Stimulated activated CD8-positive, alpha-beta memory T cell treated with anti-CD3 and anti-CD28 coated beads, Interleukin-4, amount 100 ng/mL, for 48 hours (primary cell): ENCODE results near the gene METTL13.
A peak's percentile ranks its signal among the peaks of the same experiment; 100 is the strongest.

Experiments
- DNase-seq: peaks from one replicate; pipeline ENCODE4 v3.0.0-alpha.2; 2020

METTL13 gene

GRCh38 chr1:171805395-171806115 is 24.1 kb downstream of the METTL13 start:
- DNase-seq = no peak

GRCh38 chr1:171807556-171807955 is 26.1 kb downstream of the METTL13 start:
- no peak for DNase-seq

GRCh38 chr1:171809834-171810233 is 28.4 kb downstream of the METTL13 start:
- DNase-seq = no peak

GRCh38 chr1:171811672-171812071 is 30.2 kb downstream of the METTL13 start:
- no peak for DNase-seq

- no peak for DNase-seq
Observed at GRCh38 chr1:171814692-171815091, 33.2 kb downstream of the METTL13 start.

GRCh38 chr1:171816300-171816901 is 34.9 kb downstream of the METTL13 start:
- DNase-seq = no peak

GRCh38 chr1:171817511-171818265 is 36.2 kb downstream of the METTL13 start:
- DNase-seq = peak; percentile 55

- DNase-seq = no peak
Observed at GRCh38 chr1:171819946-171820345, 38.5 kb downstream of the METTL13 start.

GRCh38 chr1:171826973-171827372 is 45.5 kb downstream of the METTL13 start:
- DNase-seq = no peak

GRCh38 chr1:171828794-171829193 is 47.3 kb downstream of the METTL13 start:
- DNase-seq = no peak

GRCh38 chr1:171833091-171833825 is 51.8 kb downstream of the METTL13 start:
- DNase-seq = no peak

- no peak for DNase-seq
Observed at GRCh38 chr1:171834821-171835220, 53.4 kb downstream of the METTL13 start.

- DNase-seq = no peak
Observed at GRCh38 chr1:171835891-171836290, 54.4 kb downstream of the METTL13 start.

- peak; percentile 83 for DNase-seq
Observed at GRCh38 chr1:171841050-171841910, 59.8 kb downstream of the METTL13 start, which contains the start of gene DNM3. DNM3 (plus strand) TSS chr1:171841498; CDS start chr1:171841657, 159 bp downstream.

GRCh38 chr1:171841931-171842761 is 60.7 kb downstream of the METTL13 start:
- peak; percentile 31 for DNase-seq

- DNase-seq = no peak
Observed at GRCh38 chr1:171844381-171844780, 62.9 kb downstream of the METTL13 start.

- DNase-seq = no peak
Observed at GRCh38 chr1:171845998-171846397, 64.5 kb downstream of the METTL13 start.
